ENCODE data around the gene MAP6D1.
"Not testable (repeated sequence)": the region's sequence is repeated elsewhere in the genome, so short reads cannot be mapped to it uniquely, and the experiment has no call there.

MAP6D1 gene

DNA sequence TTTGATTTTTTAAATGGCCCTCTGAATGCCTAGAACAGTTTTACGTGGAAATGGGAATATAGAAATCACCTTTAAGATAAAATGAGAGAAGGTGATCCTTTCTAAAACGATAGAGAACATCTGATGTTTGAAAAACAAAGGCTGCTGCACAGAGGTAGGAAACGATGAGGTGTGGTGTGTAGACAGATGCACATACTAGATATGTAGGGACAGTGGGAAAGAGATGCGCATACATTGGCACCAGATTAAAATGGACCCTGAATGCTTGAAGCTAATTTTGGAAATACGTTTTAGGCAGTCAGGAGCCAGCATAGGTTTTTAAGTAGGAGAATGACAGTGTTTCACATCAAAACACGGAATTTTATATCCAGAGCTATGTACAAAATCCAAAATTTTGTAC is 29.0 kb downstream of the MAP6D1 start:
- no peak for DNase-seq

DNA sequence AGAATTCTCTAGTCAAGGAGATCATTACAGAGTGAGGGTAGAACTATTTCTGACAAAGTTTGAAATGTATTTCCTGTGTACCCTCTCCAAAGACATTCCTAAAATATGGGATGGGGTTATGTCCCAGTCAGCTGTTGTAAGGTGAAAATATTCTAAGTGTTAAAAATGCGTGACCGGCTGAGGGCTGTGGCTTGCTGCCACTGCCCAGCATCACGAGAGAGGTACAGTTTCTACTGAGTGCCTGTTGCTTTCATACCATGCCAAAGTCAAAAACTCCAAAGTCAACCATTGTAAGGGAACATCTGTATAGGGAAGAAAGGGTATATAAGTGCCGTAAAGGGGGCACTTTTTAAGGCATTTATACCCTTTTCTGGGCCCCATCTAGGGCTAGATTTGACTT is 30.9 kb downstream of the MAP6D1 start:
- DNase-seq: no peak

DNA sequence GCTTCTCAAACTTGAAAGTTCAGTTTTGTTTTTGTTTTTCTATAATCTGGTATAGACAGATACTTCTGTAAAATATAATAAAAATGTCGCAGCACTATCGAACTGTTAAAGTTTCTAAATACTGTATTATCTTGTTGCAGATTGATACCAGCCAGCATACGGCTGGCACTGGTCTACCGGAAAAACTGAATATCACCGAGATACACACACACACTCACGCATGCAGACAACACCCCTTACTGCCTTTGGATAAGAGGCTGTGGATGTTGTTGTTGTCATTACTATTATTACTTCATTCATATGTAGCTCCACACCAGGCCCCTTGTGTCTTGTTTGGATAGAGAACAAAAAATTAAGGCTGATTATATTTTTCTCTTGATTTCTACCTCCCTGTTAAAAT is 32.4 kb downstream of the MAP6D1 start:
- DNase-seq: no peak

DNA sequence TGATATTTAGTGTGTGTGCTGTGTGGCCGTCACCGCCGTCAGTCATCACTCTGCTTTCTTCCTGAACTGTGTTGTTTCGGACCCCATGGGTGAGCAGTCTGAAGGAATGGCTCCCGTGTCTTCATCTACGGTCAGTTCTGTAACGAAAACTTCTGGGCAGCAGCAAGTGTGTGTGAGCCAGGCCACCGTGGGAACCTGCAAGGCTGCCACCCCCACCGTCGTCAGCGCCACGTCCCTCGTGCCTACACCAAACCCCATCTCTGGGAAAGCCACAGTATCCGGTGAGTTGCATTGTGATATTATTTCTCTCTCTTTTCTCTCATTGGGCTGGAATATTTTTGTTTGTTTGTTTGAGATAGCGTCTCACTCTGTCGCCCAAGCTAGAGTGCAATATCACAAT is 34.7 kb downstream of the MAP6D1 start:
- DNase-seq: no peak

DNA sequence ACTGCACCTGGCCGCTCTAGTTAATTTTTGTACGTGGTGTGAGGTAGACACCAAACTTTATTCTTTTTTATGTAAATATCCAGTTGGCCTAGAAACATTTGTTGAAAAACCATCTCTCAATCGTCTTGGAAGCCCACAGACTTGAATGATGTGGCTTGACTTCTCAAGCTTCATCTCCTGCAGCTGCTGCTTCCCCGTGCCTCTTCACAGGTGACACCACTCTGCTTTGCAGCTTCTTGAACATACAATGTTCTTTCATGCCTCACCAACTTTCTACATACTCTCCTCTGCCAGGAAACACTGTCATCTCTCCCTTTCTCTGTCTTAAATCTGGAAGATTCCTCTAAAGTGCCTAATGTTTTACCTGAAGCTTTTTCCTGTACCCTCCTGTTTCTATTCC is 35.6 kb downstream of the MAP6D1 start:
- no peak for DNase-seq

DNA sequence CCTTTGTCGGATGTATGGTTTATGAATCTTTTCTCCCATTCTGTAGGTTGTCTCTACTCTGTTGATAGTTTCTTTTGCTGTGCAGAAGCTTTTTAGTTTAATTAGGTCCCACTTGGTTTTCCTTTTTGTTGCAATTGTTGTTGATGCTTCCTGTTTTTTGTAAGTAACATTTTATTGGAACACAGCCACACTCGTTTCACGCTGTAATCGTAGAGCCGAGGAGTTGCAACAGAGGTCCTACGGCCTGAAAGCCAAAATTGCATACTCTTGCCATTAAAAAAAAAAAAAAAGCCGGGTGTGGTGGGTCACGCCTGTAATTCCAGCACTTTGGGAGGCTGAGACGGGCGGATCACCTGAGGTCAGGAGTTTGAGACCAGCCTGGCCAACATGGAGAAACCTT is 40.9 kb downstream of the MAP6D1 start:
- not testable (repeated sequence) for DNase-seq

DNA sequence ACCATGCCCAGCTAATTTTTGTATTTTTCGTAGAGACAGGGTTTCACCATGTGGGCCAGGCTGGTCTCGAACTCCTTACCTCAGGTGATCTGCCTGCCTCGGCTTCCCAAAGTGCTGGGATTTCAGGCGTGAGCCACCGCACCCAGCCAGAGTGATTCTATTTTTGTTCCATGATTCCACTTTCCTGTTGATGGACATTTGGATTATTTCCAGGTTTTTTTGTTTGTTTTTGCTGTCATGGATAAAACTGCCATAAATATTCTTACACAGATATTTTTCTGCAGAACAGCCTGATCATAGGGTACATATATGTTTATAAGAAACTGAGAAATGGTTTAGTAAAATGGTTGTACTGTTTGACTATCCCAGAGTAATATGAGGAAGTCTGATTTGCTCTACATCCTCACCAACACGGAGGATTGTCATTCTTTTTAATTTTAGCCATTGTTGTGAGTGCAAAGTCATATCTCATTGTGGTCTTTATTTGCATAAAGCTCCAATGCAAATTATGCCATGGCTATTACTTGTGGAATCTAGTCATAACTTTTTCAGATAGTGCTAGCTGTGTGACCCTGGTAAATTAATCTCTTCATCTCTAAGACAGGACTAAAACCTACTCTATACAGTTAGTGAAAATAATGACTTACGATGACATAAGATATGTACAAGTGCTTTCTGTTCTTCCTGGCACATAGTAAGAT is 42.7 kb downstream of the MAP6D1 start:
- DNase-seq: no peak

DNA sequence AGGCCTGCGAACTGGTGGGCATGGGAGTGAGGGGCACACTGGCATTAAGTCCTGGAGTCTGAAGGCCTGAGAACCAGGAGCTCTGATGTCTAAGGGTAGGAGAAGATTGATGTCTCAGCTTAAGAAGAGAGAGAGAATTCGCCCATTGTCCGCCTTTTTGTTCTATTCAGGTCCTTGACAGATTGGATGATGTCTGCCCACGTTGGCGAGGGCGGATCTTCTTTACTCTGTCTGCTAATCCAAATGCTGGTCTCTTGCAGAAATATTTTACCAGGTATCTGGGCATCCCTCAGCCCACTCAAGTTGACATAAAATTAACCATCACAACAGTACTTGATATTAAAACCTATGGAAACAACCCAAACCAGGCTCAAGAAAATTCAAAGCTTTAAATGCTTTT is 44.1 kb downstream of the MAP6D1 start:
- no peak for DNase-seq

DNA sequence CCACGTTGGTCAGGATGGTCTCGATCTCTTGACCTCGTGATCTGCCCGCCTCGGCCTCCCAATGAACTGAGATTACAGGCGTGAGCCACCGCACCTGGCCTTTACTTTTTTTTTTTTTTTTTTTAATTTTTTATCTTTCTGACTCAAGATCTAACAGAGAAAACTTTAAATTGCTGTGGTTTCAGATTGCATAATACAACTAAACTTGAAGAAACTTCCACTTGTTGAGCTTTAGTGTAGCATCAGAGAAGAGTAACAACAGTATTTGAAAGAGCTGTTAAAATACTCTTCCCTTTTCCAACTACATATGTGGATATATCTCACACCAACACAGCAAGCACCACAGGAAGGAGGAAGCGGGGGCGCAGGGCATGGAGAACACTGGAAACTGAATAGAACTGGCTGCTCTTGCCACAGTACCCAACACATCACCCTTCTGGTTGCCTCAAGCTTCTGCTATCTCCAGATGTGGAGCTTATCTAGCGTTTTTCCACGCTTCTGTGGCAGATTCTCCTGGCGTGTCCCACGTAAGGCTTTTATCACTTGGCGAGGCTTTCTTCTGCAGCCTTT is 45.4 kb downstream of the MAP6D1 start:
- no peak for DNase-seq

DNA sequence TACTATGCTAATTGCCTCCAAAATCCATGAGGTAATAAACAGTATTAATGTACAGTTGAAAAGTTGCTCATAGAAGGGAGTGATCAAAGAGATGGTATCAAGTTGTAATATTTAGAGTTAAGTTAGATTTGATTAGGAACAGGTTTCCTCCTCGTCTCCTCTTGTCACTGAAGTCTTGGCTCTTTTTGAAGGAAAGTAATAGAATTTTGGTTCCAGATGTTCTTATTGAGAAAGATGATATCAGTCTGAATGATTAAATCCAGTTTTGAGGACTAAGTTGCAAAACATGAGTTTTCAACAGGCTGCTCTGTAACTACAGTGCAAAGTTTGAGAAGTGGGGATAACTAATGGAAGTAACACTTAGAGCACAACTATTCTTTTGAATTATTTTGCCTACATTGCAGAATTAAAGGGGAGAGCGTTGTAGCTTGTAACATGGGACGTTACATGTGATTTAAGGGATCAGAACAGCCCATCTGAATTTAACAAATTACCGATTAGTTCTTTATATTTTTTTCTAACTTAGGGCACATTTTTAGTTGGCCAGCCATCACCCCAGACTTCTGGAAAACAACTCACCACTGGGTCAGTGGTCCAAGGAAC is 48.3 kb downstream of the MAP6D1 start:
- DNase-seq: no peak

DNA sequence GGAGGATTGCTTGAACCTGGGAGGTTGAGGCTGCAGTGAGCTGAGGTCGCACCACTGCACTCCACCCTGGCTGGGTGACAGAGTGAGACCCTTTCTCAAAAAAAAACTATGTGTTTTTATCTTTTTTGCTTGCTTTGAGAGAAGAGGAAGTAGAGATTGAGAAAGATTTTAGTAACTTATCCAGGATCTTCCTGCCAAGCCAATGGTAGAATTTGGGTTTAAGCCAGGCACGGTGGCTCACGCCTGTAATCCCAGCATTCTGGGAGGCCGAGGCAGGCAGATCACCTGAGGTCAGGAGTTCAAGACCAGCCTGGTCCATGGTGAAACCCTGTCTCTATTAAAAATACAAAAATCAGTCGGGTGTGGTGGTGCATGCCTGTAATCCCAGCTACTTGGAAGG is 48.9 kb downstream of the MAP6D1 start:
- DNase-seq: not testable (repeated sequence)

DNA sequence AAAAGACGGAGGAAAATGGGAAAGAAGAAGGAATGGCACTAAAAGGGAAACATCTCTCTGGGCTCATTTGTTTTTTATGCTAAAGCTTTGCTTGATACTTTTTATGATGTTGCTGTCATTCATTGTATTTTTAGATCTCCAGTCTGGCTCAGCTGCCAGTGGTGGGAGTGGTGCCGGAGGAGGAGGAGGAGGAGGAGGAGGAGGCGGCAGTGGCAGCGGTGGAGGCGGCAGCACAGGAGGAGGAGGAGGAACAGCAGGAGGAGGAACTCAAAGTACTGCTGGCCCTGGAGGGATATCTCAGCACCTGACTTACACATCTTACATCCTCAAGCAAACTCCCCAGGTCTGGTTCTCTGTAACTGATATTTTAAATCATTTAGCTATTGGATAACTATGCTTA is 49.6 kb downstream of the MAP6D1 start:
- no peak for DNase-seq

DNA sequence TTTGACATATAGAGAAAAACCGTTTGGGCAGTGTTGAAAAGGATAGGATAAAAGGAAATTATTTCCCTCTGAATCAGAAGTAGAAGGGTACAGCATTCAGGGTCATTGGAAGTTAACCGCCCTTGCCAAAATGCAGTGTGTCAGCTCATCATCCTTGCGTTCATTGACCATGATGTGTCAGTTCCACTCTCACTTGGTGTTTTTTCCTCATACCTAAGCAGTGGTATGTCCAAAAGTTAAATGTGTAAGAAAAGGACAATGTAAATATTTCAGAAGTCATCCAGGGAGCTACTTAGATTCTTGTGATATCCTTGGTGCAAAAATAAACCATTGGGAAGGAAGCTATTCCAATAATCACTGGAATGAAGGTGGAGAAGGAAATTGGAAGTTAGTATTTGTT is 50.7 kb downstream of the MAP6D1 start:
- DNase-seq: no peak

DNA sequence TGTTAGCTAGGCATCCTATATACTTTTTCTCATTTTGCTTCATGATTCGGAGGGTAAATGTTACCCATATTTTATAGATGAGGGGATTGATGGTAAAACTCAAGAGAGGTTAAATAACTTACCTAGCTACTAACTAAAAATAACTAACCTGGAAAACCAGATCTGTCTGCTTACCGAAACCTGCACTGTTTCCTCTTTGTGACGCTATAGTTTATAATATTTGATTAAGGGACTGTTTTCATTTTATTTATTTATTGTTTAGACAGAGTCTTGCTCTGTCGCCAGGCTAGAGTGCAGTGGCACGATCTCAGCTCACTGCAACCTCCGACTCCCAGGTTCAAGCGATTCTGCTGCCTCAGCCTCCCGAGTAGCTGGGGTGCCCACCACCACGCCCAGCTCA is 55.9 kb downstream of the MAP6D1 start:
- no peak for DNase-seq

DNA sequence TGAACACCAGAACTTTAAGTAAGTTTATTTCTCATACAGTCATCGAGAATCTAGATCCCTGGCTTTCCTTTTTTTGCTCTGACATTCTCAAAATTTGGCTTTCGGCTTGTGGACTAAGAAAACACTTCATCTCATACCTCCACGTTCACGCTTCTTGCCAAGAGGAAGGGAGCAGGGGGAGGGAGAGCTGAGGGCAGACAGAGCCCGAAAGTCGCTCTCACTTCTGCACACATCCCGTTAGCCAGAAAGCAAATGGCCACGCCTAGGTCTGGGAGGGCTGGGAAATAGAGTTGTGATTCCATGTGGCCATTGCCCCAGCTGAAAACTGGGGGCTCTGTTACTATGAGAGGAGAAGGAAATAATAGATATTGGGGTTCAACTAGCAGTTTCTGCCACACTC is 57.3 kb downstream of the MAP6D1 start:
- DNase-seq: no peak

DNA sequence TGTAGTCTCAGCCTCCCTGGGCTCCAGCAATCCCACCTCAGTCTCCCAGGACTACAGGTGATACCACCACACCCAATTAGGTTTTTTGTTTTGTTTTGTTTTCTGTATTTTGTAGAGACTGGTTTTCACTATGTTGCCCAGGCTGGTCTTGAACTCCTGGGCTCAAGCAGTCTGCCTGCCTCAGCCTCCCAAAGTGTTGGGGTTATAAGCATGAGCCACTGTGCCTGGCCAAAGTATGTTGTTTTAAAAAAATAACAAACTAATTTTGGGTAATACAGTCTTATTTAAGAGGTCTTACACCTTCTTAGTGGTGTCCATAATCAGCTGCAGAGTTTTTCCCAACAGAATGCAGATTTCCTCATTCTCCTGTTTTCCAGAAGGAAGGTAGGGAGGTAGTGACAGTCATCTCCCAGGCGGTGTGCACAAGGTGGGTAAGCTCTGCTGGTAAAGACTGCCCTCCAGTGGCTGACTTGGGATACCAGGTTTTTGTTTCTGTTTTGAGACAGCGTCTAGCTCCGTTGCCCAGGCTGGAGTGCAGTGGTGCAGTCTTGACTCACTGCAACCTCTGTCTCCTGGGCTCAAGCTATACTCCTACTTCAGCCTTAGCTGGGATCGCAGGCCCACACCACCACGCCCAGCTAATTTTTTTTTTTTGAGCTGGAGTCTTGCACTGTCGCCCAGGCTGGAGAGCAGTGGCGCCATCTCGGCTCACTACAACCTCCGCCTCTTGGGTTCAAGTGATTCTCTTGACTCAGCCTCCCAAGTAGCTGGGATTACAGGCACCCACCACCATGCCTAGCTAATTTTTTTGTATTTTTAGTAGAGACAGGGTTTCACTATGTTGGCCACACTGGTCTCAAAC is 58.4 kb downstream of the MAP6D1 start:
- DNase-seq: peak; percentile 65 to 88 (median 69)

DNA sequence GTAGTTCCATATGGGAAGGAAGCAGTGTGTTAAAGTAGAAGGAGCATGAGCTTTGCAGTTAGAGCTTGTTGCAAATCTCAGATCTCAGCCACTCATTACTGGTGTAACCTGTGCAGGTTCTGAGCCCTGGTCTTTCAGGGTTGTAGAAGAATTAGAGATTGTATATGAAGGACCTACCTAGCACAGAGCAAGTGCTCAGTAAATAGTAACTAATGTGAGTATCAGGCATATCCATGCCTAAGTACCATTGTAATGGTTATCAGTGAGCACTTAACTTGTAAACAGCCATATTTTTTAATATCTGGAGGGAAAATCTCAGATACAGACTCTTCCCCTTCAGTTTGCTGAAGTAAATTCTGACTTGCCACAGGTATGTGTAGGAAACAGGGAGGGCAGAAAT is 59.3 kb downstream of the MAP6D1 start:
- DNase-seq: peak in 1 of 3 experiments; percentile 41

Data from NCI-H1417 (cell line).